Activated CD4-positive, CD25-positive, alpha-beta regulatory T cell (primary cell): ENCODE results near the gene SLC36A3.
"Not testable (repeated sequence)": the region's sequence is repeated elsewhere in the genome, so short reads cannot be mapped to it uniquely, and the experiment has no call there.

Source experiments
- DNase-seq, 4 experiments: peaks; one replicate each; lab custom pipeline; 2025; lab: John Stamatoyannopoulos, UW

SLC36A3 gene

GRCh38 chr5:151303666-151304065 is at the start of gene SLC36A3:
SLC36A3 (minus strand) TSS chr5:151303766; CDS start chr5:151303354, 412 bp downstream.
- DNase-seq, result no peak

- DNase-seq, result no peak
Observed at GRCh38 chr5:151351671-151352070, 48.1 kb upstream of the SLC36A3 start.

GRCh38 chr5:151348789-151349188 is 45.2 kb upstream of the SLC36A3 start:
- no peak for DNase-seq

- no peak for DNase-seq
Observed at GRCh38 chr5:151347369-151347768, 43.8 kb upstream of the SLC36A3 start, which contains the start of gene SLC36A2. SLC36A2 (minus strand) TSS chr5:151347559; CDS start chr5:151347460, 99 bp downstream.

GRCh38 chr5:151345808-151346478 is 42.4 kb upstream of the SLC36A3 start:
- DNase-seq, result no peak

GRCh38 chr5:151345187-151345807 is 41.7 kb upstream of the SLC36A3 start:
- DNase-seq, result no peak

GRCh38 chr5:151344088-151344487 is 40.5 kb upstream of the SLC36A3 start:
- DNase-seq, result no peak

GRCh38 chr5:151340004-151340403 is 36.4 kb upstream of the SLC36A3 start:
- no peak for DNase-seq

- no peak for DNase-seq
Observed at GRCh38 chr5:151338734-151339133, 35.2 kb upstream of the SLC36A3 start.

GRCh38 chr5:151332857-151333256 is 29.3 kb upstream of the SLC36A3 start:
- DNase-seq, result no peak

GRCh38 chr5:151328734-151329133 is 25.2 kb upstream of the SLC36A3 start:
- no peak for DNase-seq

GRCh38 chr5:151327585-151327984 is 24.0 kb upstream of the SLC36A3 start:
- DNase-seq, result no peak

- DNase-seq, result no peak
Observed at GRCh38 chr5:151326266-151326665, 22.7 kb upstream of the SLC36A3 start.

GRCh38 chr5:151320481-151320880 is 16.9 kb upstream of the SLC36A3 start:
- DNase-seq, result no peak

- no peak for DNase-seq
Observed at GRCh38 chr5:151318850-151319732, 15.5 kb upstream of the SLC36A3 start.

- DNase-seq, result no peak
Observed at GRCh38 chr5:151317871-151318270, 14.3 kb upstream of the SLC36A3 start.

GRCh38 chr5:151315998-151316597 is 12.5 kb upstream of the SLC36A3 start:
- DNase-seq, result peak; percentile 5 to 33 (median 24)

GRCh38 chr5:151313357-151313756 is 9.8 kb upstream of the SLC36A3 start:
- DNase-seq, result no peak

GRCh38 chr5:151312756-151313324 is 9.3 kb upstream of the SLC36A3 start:
- no peak for DNase-seq

GRCh38 chr5:151310932-151311331 is 7.4 kb upstream of the SLC36A3 start:
- no peak for DNase-seq

GRCh38 chr5:151309821-151310220 is 6.3 kb upstream of the SLC36A3 start:
- not testable (repeated sequence) for DNase-seq

GRCh38 chr5:151309266-151309665 is 5.7 kb upstream of the SLC36A3 start:
- DNase-seq, result not testable (repeated sequence)
